ENCODE results near the gene SH3RF3. TPM values are rescaled to one million over a fixed set of nuclear protein-coding genes. Genes with fewer than 3 reads are reported as not detected.

SH3RF3 gene
- polyA plus RNA-seq, 1 donor (not counting 4 experiments of a cell fraction or from before 2014, with no cell fraction given): 0.08 TPM

DNA sequence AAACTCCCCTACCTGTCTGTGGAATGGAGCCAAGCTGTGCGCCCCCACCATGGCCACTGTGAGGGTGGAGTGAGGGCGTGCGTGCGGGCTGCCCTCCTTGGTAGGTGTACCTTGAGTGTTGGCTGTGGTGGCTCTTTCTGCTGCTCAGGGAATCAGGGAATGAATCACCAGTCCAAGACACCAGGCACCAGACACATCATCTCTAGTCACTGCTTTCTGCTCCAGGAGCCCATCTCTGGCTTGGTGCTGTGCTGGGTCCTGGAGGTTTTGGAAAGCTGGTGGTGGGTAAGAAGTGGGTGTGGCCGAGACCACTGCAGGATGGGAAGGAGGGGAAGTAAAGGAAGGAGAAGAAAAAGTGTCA is 274.8 kb downstream of the SH3RF3 start:
- Histone ChIP-seq H3K9me3 (ENCODE audit: control insufficient read depth, low read depth, low read length) (no peaks in the 10 kb centered on the region), H3K4me1 (ENCODE audit: control insufficient read depth, extremely low read depth, insufficient read depth, low read length) (peaks cover 36% of the 10 kb centered on the region), H3K9me1 (ENCODE audit: control insufficient read depth, extremely low read depth, insufficient read depth, low read length) (no peaks in the 10 kb centered on the region), H2AFZ (ENCODE audit: control insufficient read depth, low read length) (no peak overlapping the region), H3K27ac (ENCODE audit: control insufficient read depth, insufficient read depth, low read length) (no peak overlapping the region), H3K4me3 (ENCODE audit: control insufficient read depth in 2 of 3, extremely low read depth in 1 of 3, insufficient read depth in 2 of 3, low read depth in 1 of 3, low read length in 3 of 3) (no peak overlapping the region), H4K20me1 (ENCODE audit: control insufficient read depth, extremely low read depth, insufficient read depth, low read length) (no peaks in the 10 kb centered on the region), H3K36me3 (ENCODE audit: control insufficient read depth in 2 of 2, extremely low read depth in 1 of 2, insufficient read depth in 2 of 2, low read length in 2 of 2) (no peaks in the 10 kb centered on the region), H3K79me2 (ENCODE audit: control insufficient read depth, insufficient read depth, low read length) (no peaks in the 10 kb centered on the region), H3K27me3 (ENCODE audit: control insufficient read depth, extremely low read depth, insufficient read depth, low read length) (peaks cover 19% of the 10 kb centered on the region), H3K9ac (ENCODE audit: control insufficient read depth, extremely low read depth, insufficient read depth, low read length) (no peak overlapping the region), H3K4me2 (ENCODE audit: control insufficient read depth, extremely low read depth, insufficient read depth, low read depth, low read length) (no peak overlapping the region)
- TF ChIP-seq CTCF (optimal IDR thresholded peaks at IDR 0.05 in 1 of 3, IDR thresholded peaks at IDR 0.05 in 1 of 3, conservative IDR thresholded peaks at IDR 0.05 in 1 of 3; ENCODE audit: extremely low read depth in 1 of 3, insufficient read depth in 2 of 3, low read length in 3 of 3): no peak
- TF ChIP-seq EZH2 (IDR thresholded peaks at IDR 0.05; ENCODE audit: low read length): no peak
- DNase-seq (ENCODE audit: low read depth, low spot score) (no peak), FAIRE-seq (no peak)
- dilution Hi-C loops (cut with MboI; ENCODE audit: extremely low pct_ligation_motif_present, low sequenced_read_pairs): no loop called here

GRCh38 chr2:109404681-109405080 is 275.7 kb downstream of the SH3RF3 start:
- TF ChIP-seq CTCF (optimal IDR thresholded peaks at IDR 0.05 in 1 of 3, IDR thresholded peaks at IDR 0.05 in 1 of 3, conservative IDR thresholded peaks at IDR 0.05 in 1 of 3; ENCODE audit: extremely low read depth in 1 of 3, insufficient read depth in 2 of 3, low read length in 3 of 3) (no peak), EZH2 (IDR thresholded peaks at IDR 0.05; ENCODE audit: low read length) (no peak)
- dilution Hi-C loops (cut with MboI; ENCODE audit: extremely low pct_ligation_motif_present, low sequenced_read_pairs): no loop called here
- FAIRE-seq: no peak

More at GRCh38 chr2:109404681-109405080, 275.7 kb downstream of the SH3RF3 start:
- Histone ChIP-seq H2AFZ (ENCODE audit: control insufficient read depth, low read length) (no peak overlapping the region), H3K27ac (ENCODE audit: control insufficient read depth, insufficient read depth, low read length) (no peak overlapping the region), H3K36me3 (ENCODE audit: control insufficient read depth in 2 of 2, extremely low read depth in 1 of 2, insufficient read depth in 2 of 2, low read length in 2 of 2) (no peaks in the 10 kb centered on the region), H3K27me3 (ENCODE audit: control insufficient read depth, extremely low read depth, insufficient read depth, low read length) (peaks cover 15% of the 10 kb centered on the region), H4K20me1 (ENCODE audit: control insufficient read depth, extremely low read depth, insufficient read depth, low read length) (no peaks in the 10 kb centered on the region), H3K4me2 (ENCODE audit: control insufficient read depth, extremely low read depth, insufficient read depth, low read depth, low read length) (no peak overlapping the region), H3K4me1 (ENCODE audit: control insufficient read depth, extremely low read depth, insufficient read depth, low read length) (peaks cover 42% of the 10 kb centered on the region), H3K9me3 (ENCODE audit: control insufficient read depth, low read depth, low read length) (no peaks in the 10 kb centered on the region), H3K9ac (ENCODE audit: control insufficient read depth, extremely low read depth, insufficient read depth, low read length) (no peak overlapping the region), H3K4me3 (ENCODE audit: control insufficient read depth in 2 of 3, extremely low read depth in 1 of 3, insufficient read depth in 2 of 3, low read depth in 1 of 3, low read length in 3 of 3) (no peak overlapping the region), H3K79me2 (ENCODE audit: control insufficient read depth, insufficient read depth, low read length) (no peaks in the 10 kb centered on the region), H3K9me1 (ENCODE audit: control insufficient read depth, extremely low read depth, insufficient read depth, low read length) (no peaks in the 10 kb centered on the region)
- DNase-seq (ENCODE audit: low read depth, low spot score): no peak

Measured in keratinocyte (primary cell).